Measurements from ENCODE around the gene KRTAP2-1.
"Not testable (repeated sequence)": the region's sequence is repeated elsewhere in the genome, so short reads cannot be mapped to it uniquely, and the experiment has no call there.

The KRTAP2-1 gene

GRCh38 chr17:41065829-41066624 lies 18.9 kb upstream of the KRTAP2-1 start, which contains the start of gene KRTAP2-4:
Gene KRTAP2-4, minus strand, starts transcription at chr17:41065879. Its CDS starts 34 bp downstream, at chr17:41065845.
- Histone ChIP-seq H3K36me3 (replicated peaks; ENCODE audit: insufficient read depth, low read length) (no peaks in the 10 kb centered on the region), H3K9ac (ENCODE audit: low read length) (no peak within 1 kb of the TSS), H3K4me3 (ENCODE audit: low read length) (no peak within 1 kb of the TSS), H3K79me2 (ENCODE audit: low read length) (no peaks in the 10 kb centered on the region), H3K9me2 (replicated peaks; ENCODE audit: insufficient read depth, low read length) (no peaks in the 10 kb centered on the region), H3K27ac (ENCODE audit: low read length) (no peak within 1 kb of the TSS), H3K9me3 (replicated peaks; ENCODE audit: insufficient read depth, low read length) (no peaks in the 10 kb centered on the region), H3K4me2 (ENCODE audit: low read depth, low read length) (no peak within 1 kb of the TSS), H3K27me3 (replicated peaks; ENCODE audit: insufficient read depth, low read length) (no peaks in the 10 kb centered on the region), H3K4me1 (ENCODE audit: low read length) (no peaks in the 10 kb centered on the region), H2AFZ (ENCODE audit: low read length) (no peak within 1 kb of the TSS), H4K20me1 (ENCODE audit: insufficient read depth, low read length) (no peaks in the 10 kb centered on the region), H3F3A (ENCODE audit: insufficient read depth, low read length) (no peaks in the 10 kb centered on the region)
- no peak for DNase-seq
- TF ChIP-seq CTCF (IDR thresholded peaks at IDR 0.05; ENCODE audit: low read length) (no peak), EZH2 (optimal IDR thresholded peaks at IDR 0.05; ENCODE audit: low read depth, low read length) (no peak), EZH2phosphoT487 (IDR thresholded peaks at IDR 0.05; ENCODE audit: low read length) (no peak)

GRCh38 chr17:41065016-41065689 lies 18.0 kb upstream of the KRTAP2-1 start:
- H3K36me3 ChIP-seq (replicated peaks; ENCODE audit: insufficient read depth, low read length); H3F3A ChIP-seq (ENCODE audit: insufficient read depth, low read length); H4K20me1 ChIP-seq (ENCODE audit: insufficient read depth, low read length): not testable (repeated sequence)

GRCh38 chr17:41064301-41064700 lies 17.2 kb upstream of the KRTAP2-1 start:
- no peak overlapping the region for H3K4me2 ChIP-seq (ENCODE audit: low read depth, low read length)
- no peak for DNase-seq

More at GRCh38 chr17:41065016-41065689, 18.0 kb upstream of the KRTAP2-1 start:
- not testable (repeated sequence) for H3K27ac ChIP-seq (ENCODE audit: low read length); H3K27me3 ChIP-seq (replicated peaks; ENCODE audit: insufficient read depth, low read length); H3K4me3 ChIP-seq (ENCODE audit: low read length); H3K9me2 ChIP-seq (replicated peaks; ENCODE audit: insufficient read depth, low read length); H2AFZ ChIP-seq (ENCODE audit: low read length); H3K9me3 ChIP-seq (replicated peaks; ENCODE audit: insufficient read depth, low read length); H3K4me1 ChIP-seq (ENCODE audit: low read length); H3K9ac ChIP-seq (ENCODE audit: low read length); H3K79me2 ChIP-seq (ENCODE audit: low read length); DNase-seq; H3K4me2 ChIP-seq (ENCODE audit: low read depth, low read length)

More at GRCh38 chr17:41064301-41064700, 17.2 kb upstream of the KRTAP2-1 start:
- Histone ChIP-seq H3K9me3 (replicated peaks; ENCODE audit: insufficient read depth, low read length) (no peaks in the 10 kb centered on the region), H3K4me1 (ENCODE audit: low read length) (no peaks in the 10 kb centered on the region), H3K27me3 (replicated peaks; ENCODE audit: insufficient read depth, low read length) (no peaks in the 10 kb centered on the region), H3K9ac (ENCODE audit: low read length) (no peak overlapping the region), H3K9me2 (replicated peaks; ENCODE audit: insufficient read depth, low read length) (no peaks in the 10 kb centered on the region), H3K79me2 (ENCODE audit: low read length) (no peaks in the 10 kb centered on the region), H3K36me3 (replicated peaks; ENCODE audit: insufficient read depth, low read length) (no peaks in the 10 kb centered on the region), H3K4me3 (ENCODE audit: low read length) (no peak overlapping the region), H3K27ac (ENCODE audit: low read length) (no peak overlapping the region), H4K20me1 (ENCODE audit: insufficient read depth, low read length) (no peaks in the 10 kb centered on the region), H3F3A (ENCODE audit: insufficient read depth, low read length) (no peaks in the 10 kb centered on the region), H2AFZ (ENCODE audit: low read length) (no peak overlapping the region)
- TF ChIP-seq CTCF (IDR thresholded peaks at IDR 0.05; ENCODE audit: low read length) (no peak), EZH2phosphoT487 (IDR thresholded peaks at IDR 0.05; ENCODE audit: low read length) (no peak), EZH2 (optimal IDR thresholded peaks at IDR 0.05; ENCODE audit: low read depth, low read length) (no peak)
